HCT116 (cell line): ENCODE results near the gene PIAS4. TPM values are rescaled to one million over a fixed set of nuclear protein-coding genes. Genes with fewer than 3 reads are reported as not detected.

Source experiments
- ATAC-seq: fragments of 200-7000 bp; cut with Tn5 transposase; 2 replicates; pipeline ENCODE4 v1.9.1; 2020; ENCODE audit warnings: mild to moderate bottlenecking, moderate library complexity
- BruUV-seq: library from RNA; stranded (reverse); fragments of 400-500 nt; replicated peaks from 2 replicates; lab custom pipeline; 2021; lab: Mats Ljungman, UMichigan
- CTCF ChIA-PET: fragments of 300-600 bp; sonication (Branson Sonifier 250); formaldehyde crosslinking; loops from one replicate; lab custom pipeline; 2021; ENCODE audit warnings: antibody characterized with exemption; lab: Charles Lee
- POLR2A ChIA-PET: fragments of 300-600, 350-600 bp; sonication (Branson Sonifier 250); formaldehyde crosslinking; loops from one replicate; lab custom pipeline; 2021; ENCODE audit warnings: antibody characterized with exemption; lab: Charles Lee
- RAD21 ChIA-PET, 2 experiments: fragments of 300-600 bp; sonication (Branson Sonifier 250); formaldehyde crosslinking; loops; one replicate each; lab custom pipeline; 2023; ENCODE audit warnings: low total read pairs in 2 of 2; ENCODE audit not compliant: uncharacterized antibody in 2 of 2, unreplicated experiment in 2 of 2, low non-redundant PET in 1 of 2; lab: Charles Lee
- DNase-seq: peaks from one replicate; pipeline ENCODE4 v3.0.0-alpha.2; 2010; ENCODE audit warnings: low read depth, low spot score
- H2AFZ ChIP-seq: fragments of 200-600 bp; shearing (Covaris generic), sonication (generic); 2 replicates; pipeline ENCODE4 v1.6.1; 2017; ENCODE audit warnings: low read depth, mixed run types, mixed read lengths, antibody characterized with exemption, low read length; ENCODE audit not compliant: poor library complexity, severe bottlenecking
- H3K27ac ChIP-seq: 2 replicates; pipeline ENCODE4 v1.5.1; 2012; ENCODE audit warnings: low read depth, low read length
- H3K27me3 ChIP-seq: fragments of 200-600 bp; sonication (generic); 2 replicates; pipeline ENCODE4 v1.6.1; 2016; ENCODE audit warnings: mixed run types, low read length, mixed read lengths; ENCODE audit not compliant: insufficient read depth
- H3K36me3 ChIP-seq, 2 experiments: fragments of 200-500 bp in 1 of 2; fragments of 200-600 bp in 1 of 2; sonication (Bioruptor generic) in 1 of 2; sonication (generic) in 1 of 2; 2 replicates each; pipeline versions ENCODE4 v1.5.1 to v1.6.1; 2014 to 2016; ENCODE audit warnings: low read length in 2 of 2, inconsistent platforms in 1 of 2, mixed read lengths in 1 of 2, mixed run types in 1 of 2; ENCODE audit not compliant: insufficient read depth in 2 of 2, control insufficient read depth in 1 of 2
- H3K4me1 ChIP-seq, 2 experiments: fragments of 200-600 bp in 1 of 2; sonication (generic) in 1 of 2; 2 replicates each; pipeline versions ENCODE4 v1.5.1 to v1.6.1; 2012 to 2017; ENCODE audit warnings: low read length in 2 of 2, inconsistent platforms in 1 of 2, mild to moderate bottlenecking in 1 of 2, mixed read lengths in 1 of 2, mixed run types in 1 of 2, moderate library complexity in 1 of 2; ENCODE audit not compliant: insufficient read depth in 2 of 2, control insufficient read depth in 1 of 2
- H3K4me2 ChIP-seq: fragments of 200-600 bp; sonication (generic); 2 replicates; pipeline ENCODE4 v1.6.1; 2017; ENCODE audit warnings: mixed run types, low read length, mixed read lengths
- H3K4me3 ChIP-seq, 2 experiments: fragments of 200-600 bp in 1 of 2; sonication (generic) in 1 of 2; replicated peaks in 1 of 2; 2 replicates each; pipeline ENCODE4 v1.5.1; 2011 to 2016; ENCODE audit warnings: low read length in 2 of 2, control low read depth in 1 of 2, low read depth in 1 of 2, mild to moderate bottlenecking in 1 of 2, mixed read lengths in 1 of 2, mixed run types in 1 of 2
- H3K79me2 ChIP-seq: fragments of 200-600 bp; sonication (generic); 2 replicates; pipeline ENCODE4 v1.6.1; 2017; ENCODE audit warnings: mild to moderate bottlenecking, mixed run types, low read length, moderate library complexity, mixed read lengths; ENCODE audit not compliant: insufficient read depth
- H3K9ac ChIP-seq: fragments of 200-600 bp; sonication (generic); 2 replicates; pipeline ENCODE4 v1.6.1; 2016; ENCODE audit warnings: low read length, mixed read lengths
- H3K9me2 ChIP-seq: fragments of 200-600 bp; sonication (generic), shearing (Covaris generic); 2 replicates; pipeline ENCODE4 v1.6.1; 2017; ENCODE audit warnings: mixed run types, mild to moderate bottlenecking, moderate library complexity; ENCODE audit not compliant: insufficient read depth
- H3K9me3 ChIP-seq, 2 experiments: fragments of 200-500 bp in 1 of 2; fragments of 200-600 bp in 1 of 2; sonication (Bioruptor generic) in 1 of 2; sonication (generic) in 1 of 2; 2 replicates each; pipeline ENCODE4 v1.6.1; 2014 to 2017; ENCODE audit warnings: low read length in 2 of 2, mixed read lengths in 2 of 2, inconsistent platforms in 1 of 2, low read depth in 1 of 2, mild to moderate bottlenecking in 1 of 2, mixed run types in 1 of 2, moderate library complexity in 1 of 2; ENCODE audit not compliant: control insufficient read depth in 1 of 2, insufficient read depth in 1 of 2
- H4K20me1 ChIP-seq: fragments of 200-600 bp; sonication (generic), shearing (Covaris generic); 2 replicates; pipeline ENCODE4 v1.6.1; 2017; ENCODE audit warnings: mixed run types, mild to moderate bottlenecking, moderate library complexity; ENCODE audit not compliant: insufficient read depth
- ATF3 ChIP-seq: IDR thresholded peaks from 2 replicates; pipeline ENCODE4 v1.6.1; 2012
- CBX3 ChIP-seq: IDR thresholded peaks from 2 replicates; pipeline ENCODE4 v1.6.1; 2012; ENCODE audit warnings: low read depth
- EGR1 ChIP-seq: IDR thresholded peaks from 2 replicates; pipeline ENCODE4 v1.6.1; 2012; ENCODE audit warnings: low read depth
- ELF1 ChIP-seq: IDR thresholded peaks from 2 replicates; pipeline ENCODE4 v1.6.1; 2012; ENCODE audit warnings: low read depth, borderline replicate concordance
- EZH2 ChIP-seq: fragments of 200-600 bp; sonication (generic); IDR thresholded peaks from 2 replicates; pipeline ENCODE4 v1.6.1; 2017; ENCODE audit warnings: antibody characterized with exemption, mixed run types
- EZH2phosphoT487 ChIP-seq: fragments of 200-600 bp; IDR thresholded peaks from 2 replicates; pipeline ENCODE4 v1.6.1; 2018; ENCODE audit warnings: antibody characterized with exemption, borderline replicate concordance
- POLR2A ChIP-seq: IDR thresholded peaks from 2 replicates; pipeline ENCODE4 v1.7.0; 2011; ENCODE audit warnings: borderline replicate concordance; ENCODE audit not compliant: insufficient read depth, insufficient read length; ENCODE audit errors: extremely low read depth
- POLR2AphosphoS5 ChIP-seq: IDR thresholded peaks from 2 replicates; pipeline ENCODE4 v1.6.1; 2011; ENCODE audit warnings: mild to moderate bottlenecking, low read depth, low read length, moderate library complexity
- RAD21 ChIP-seq: IDR thresholded peaks from 2 replicates; pipeline ENCODE4 v1.6.1; 2012; ENCODE audit warnings: low read depth, mild to moderate bottlenecking
- SP1 ChIP-seq: IDR thresholded peaks from 2 replicates; pipeline ENCODE4 v1.6.1; 2012; ENCODE audit warnings: low read depth
- YY1 ChIP-seq: IDR thresholded peaks from 2 replicates; pipeline ENCODE4 v1.6.1; 2011; ENCODE audit warnings: low read length, low read depth, moderate library complexity, mild to moderate bottlenecking; ENCODE audit not compliant: insufficient replicate concordance; ENCODE audit errors: extremely low read depth
- ZFX ChIP-seq: fragments of 450-650 bp; IDR thresholded peaks from 2 replicates; pipeline ENCODE4 v1.6.1; 2017
- ZNF274 ChIP-seq: fragments of 200-500 bp; sonication (Bioruptor generic); IDR thresholded peaks from 2 replicates; pipeline ENCODE4 v1.6.1; 2014; ENCODE audit warnings: mild to moderate bottlenecking, low read depth, low read length, inconsistent platforms
- intact Hi-C: fragments of 100-400 bp; cut with micrococcal nuclease; formaldehyde crosslinking; loops from 2 replicates; pipeline ENCODE4 v1.10.0; 2022
- total RNA-seq: library from RNA; stranded (reverse); gene quantifications from one replicate; pipeline ENCODE4 v1.2.1, GENCODE V29; 2021; ENCODE audit not compliant: unreplicated experiment
- TF ChIP-seq, protein P1 (sequence below): IDR thresholded peaks from 2 replicates; pipeline ENCODE4 v1.6.1; 2012; ENCODE audit warnings: low read depth
- TF ChIP-seq, protein P2 (sequence below): IDR thresholded peaks from 2 replicates; pipeline ENCODE4 v1.6.1; 2012
- TF ChIP-seq, protein P3 (sequence below): IDR thresholded peaks from 2 replicates; pipeline ENCODE4 v1.6.1; 2011; ENCODE audit warnings: mild to moderate bottlenecking, low read length, moderate library complexity; ENCODE audit not compliant: insufficient replicate concordance; ENCODE audit errors: extremely low read depth

PIAS4 gene
- total RNA-seq, 1 experiment from 2014 or later, result 28.4 TPM

DNA sequence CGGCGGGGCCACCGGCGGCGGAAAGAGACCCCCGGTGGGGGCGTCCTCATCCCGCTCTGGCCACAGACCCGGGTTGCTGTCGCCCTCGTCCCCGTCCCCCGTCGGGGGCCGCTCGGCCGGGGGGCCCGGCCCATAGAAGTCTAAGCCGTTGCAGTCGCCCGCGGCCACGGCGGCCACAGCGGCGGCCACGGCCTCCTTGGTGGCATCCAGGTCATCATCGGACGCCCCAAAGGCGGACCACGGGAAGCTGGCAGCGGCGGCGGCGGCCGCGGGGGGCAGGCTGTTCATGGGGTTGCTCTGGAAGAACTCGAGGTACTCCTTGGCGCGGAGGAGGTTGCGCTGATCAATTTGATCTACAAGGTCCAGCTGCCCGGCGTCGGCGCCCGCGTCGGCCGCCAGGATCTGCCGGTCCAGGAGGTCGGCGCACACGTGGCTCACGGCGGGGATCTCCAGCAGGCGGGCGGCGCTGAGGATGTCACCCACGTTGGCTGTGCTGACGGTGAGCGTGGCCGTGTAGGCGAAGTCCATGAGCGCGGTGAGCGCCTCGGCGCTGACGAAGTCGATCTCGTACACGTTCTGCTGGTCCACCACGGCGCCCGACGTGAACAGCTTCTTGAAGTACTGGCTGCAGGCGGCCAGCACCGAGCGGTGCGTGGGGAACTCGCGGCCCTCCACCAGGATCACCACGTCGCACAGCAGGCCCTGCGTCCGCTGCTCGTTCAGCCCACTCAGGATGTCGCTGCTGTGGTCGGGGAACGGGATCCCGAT is 47.1 kb downstream of the PIAS4 start:
- no peaks in the 10 kb centered on the region for H3K9me2 ChIP-seq
- no peak overlapping the region; the same call in 1 of the 2 replicates for H3K27ac ChIP-seq
- no peaks in the 10 kb centered on the region for H3K27me3 ChIP-seq
- H3K36me3 ChIP-seq, result peaks cover 19 to 23% of the 10 kb centered on the region in 2 experiments; a peak in 3 of 4 replicates
- RAD21 ChIA-PET, result no interaction called here
- intact Hi-C loops, result no loop called here
- no peak for DNase-seq
- H3K4me3 ChIP-seq, result no peak overlapping the region
- H2AFZ ChIP-seq, result no peak overlapping the region
- POLR2A ChIA-PET, result no interaction called here
- peaks cover 98% of the 10 kb centered on the region for H3K79me2 ChIP-seq
- H3K9me3 ChIP-seq, result no peaks in the 10 kb centered on the region
- no peak for TF ChIP-seq RAD21
- no peak for TF ChIP-seq ZFX
- TF ChIP-seq EZH2phosphoT487, result no peak
- TF ChIP-seq EGR1, result no peak
- TF ChIP-seq, protein P1, sequence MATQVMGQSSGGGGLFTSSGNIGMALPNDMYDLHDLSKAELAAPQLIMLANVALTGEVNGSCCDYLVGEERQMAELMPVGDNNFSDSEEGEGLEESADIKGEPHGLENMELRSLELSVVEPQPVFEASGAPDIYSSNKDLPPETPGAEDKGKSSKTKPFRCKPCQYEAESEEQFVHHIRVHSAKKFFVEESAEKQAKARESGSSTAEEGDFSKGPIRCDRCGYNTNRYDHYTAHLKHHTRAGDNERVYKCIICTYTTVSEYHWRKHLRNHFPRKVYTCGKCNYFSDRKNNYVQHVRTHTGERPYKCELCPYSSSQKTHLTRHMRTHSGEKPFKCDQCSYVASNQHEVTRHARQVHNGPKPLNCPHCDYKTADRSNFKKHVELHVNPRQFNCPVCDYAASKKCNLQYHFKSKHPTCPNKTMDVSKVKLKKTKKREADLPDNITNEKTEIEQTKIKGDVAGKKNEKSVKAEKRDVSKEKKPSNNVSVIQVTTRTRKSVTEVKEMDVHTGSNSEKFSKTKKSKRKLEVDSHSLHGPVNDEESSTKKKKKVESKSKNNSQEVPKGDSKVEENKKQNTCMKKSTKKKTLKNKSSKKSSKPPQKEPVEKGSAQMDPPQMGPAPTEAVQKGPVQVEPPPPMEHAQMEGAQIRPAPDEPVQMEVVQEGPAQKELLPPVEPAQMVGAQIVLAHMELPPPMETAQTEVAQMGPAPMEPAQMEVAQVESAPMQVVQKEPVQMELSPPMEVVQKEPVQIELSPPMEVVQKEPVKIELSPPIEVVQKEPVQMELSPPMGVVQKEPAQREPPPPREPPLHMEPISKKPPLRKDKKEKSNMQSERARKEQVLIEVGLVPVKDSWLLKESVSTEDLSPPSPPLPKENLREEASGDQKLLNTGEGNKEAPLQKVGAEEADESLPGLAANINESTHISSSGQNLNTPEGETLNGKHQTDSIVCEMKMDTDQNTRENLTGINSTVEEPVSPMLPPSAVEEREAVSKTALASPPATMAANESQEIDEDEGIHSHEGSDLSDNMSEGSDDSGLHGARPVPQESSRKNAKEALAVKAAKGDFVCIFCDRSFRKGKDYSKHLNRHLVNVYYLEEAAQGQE, result no peak
- TF ChIP-seq, protein P2, sequence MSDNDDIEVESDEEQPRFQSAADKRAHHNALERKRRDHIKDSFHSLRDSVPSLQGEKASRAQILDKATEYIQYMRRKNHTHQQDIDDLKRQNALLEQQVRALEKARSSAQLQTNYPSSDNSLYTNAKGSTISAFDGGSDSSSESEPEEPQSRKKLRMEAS, result no peak
- TF ChIP-seq ELF1, result no peak
- no peak for TF ChIP-seq POLR2A
- TF ChIP-seq, protein P3, sequence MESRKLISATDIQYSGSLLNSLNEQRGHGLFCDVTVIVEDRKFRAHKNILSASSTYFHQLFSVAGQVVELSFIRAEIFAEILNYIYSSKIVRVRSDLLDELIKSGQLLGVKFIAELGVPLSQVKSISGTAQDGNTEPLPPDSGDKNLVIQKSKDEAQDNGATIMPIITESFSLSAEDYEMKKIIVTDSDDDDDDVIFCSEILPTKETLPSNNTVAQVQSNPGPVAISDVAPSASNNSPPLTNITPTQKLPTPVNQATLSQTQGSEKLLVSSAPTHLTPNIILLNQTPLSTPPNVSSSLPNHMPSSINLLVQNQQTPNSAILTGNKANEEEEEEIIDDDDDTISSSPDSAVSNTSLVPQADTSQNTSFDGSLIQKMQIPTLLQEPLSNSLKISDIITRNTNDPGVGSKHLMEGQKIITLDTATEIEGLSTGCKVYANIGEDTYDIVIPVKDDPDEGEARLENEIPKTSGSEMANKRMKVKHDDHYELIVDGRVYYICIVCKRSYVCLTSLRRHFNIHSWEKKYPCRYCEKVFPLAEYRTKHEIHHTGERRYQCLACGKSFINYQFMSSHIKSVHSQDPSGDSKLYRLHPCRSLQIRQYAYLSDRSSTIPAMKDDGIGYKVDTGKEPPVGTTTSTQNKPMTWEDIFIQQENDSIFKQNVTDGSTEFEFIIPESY, result no peak
- no peak for TF ChIP-seq CBX3
- TF ChIP-seq EZH2, result no peak
- no peak for TF ChIP-seq YY1
- no peak for TF ChIP-seq ZNF274
- no peak for TF ChIP-seq SP1
- no peak for TF ChIP-seq POLR2AphosphoS5
- no peak for TF ChIP-seq ATF3
- ATAC-seq, result no peak
- H3K9ac ChIP-seq, result no peak overlapping the region
- no TSS peak for BruUV-seq
- CTCF ChIA-PET, result no interaction called here
- peaks cover 4% of the 10 kb centered on the region; the same call in 1 of the 2 replicates for H4K20me1 ChIP-seq
- H3K4me2 ChIP-seq, result no peak overlapping the region
- H3K4me1 ChIP-seq, result peaks cover 18 to 21% of the 10 kb centered on the region in 2 experiments
